Activated T-cell treated with anti-CD3 and anti-CD28 coated beads for 4 hours (primary cell): ENCODE measurements around the gene ZNF84.

Source experiments
- DNase-seq: peaks from one replicate; pipeline ENCODE4 v3.0.0-alpha.2; 2020

The ZNF84 gene

DNA sequence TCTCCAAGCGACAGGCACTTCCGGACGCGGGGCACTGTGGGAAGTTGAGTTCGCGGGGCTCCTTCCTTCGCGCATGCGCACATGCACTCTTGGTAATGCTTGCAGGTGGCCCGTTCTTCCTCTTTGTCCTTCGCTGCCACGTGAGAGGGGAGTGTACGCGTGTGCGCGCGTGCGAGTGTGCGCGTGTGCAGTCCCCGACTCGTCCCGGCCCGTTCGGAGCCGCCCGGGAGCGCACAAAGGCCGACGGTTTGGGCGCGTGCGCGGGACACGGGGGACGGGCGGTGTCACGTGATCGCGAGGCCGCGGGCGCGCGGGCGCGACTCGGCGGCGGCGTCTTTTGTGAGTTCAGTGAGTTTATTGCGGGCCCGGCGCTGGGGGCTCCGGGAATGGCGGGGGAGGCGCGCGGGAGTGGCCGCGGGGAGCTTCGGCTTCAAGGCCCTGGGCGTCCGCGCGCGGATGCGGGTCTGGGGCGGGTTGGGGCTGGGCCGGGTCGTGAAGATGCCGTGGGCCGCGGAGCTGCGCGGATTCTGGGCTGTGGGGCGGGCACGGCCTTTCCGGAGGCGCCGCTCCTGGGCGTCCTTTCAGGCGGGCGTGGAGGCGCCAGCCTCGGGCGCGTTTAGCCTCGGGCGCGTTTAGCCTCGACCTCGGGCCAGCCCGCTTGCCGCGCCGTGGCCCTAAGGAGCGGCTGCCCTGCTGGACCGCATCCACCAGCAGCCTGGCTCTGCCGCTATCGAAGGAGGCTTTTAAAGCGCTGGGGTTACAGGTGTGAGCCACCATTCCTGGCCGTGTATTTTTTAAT lies at the start of gene ZNF84:
Gene ZNF84 (plus strand): TSS at position 303 of the 799 bp plus-strand sequence. CDS start 3,959 bp downstream, outside the sequence.
- peak; percentile 94 for DNase-seq

DNA sequence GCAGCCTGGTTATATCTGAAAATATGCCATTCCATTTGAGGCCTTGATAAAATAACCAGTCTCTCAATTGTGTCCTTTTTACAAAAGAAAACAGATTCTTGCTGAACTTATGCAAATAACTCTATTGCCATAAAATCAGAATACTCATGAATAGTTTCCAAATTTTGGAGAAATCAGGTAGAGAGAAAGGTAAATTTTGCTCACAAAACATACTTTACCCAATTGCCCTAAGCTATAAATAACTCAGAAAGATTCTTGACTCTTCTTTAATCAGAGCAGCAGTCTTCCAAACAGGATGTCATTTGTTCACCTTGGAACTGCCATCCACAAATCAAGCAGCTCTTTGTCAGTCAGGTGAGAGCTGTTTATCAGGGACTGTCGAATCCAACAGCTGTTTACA lies 38.6 kb upstream of the ZNF84 start:
- no peak for DNase-seq

DNA sequence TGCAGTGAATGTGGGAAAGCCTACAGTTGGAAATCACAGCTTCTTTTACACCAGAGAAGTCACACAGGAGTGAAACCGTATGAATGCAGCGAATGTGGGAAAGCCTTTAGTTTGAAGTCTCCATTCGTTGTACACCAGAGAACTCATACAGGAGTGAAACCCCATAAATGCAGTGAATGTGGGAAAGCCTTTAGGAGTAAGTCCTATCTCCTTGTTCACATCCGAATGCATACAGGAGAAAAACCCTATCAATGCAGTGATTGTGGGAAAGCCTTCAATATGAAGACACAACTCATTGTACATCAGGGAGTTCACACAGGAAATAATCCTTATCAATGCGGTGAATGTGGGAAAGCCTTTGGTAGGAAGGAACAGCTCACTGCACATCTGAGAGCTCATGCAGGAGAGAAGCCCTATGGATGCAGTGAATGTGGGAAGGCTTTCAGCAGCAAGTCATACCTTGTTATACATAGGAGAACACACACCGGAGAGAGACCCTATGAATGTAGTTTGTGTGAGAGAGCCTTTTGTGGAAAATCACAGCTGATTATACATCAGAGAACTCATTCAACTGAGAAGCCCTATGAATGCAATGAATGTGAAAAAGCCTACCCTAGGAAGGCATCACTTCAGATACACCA lies 26.5 kb upstream of the ZNF84 start:
- no peak for DNase-seq

DNA sequence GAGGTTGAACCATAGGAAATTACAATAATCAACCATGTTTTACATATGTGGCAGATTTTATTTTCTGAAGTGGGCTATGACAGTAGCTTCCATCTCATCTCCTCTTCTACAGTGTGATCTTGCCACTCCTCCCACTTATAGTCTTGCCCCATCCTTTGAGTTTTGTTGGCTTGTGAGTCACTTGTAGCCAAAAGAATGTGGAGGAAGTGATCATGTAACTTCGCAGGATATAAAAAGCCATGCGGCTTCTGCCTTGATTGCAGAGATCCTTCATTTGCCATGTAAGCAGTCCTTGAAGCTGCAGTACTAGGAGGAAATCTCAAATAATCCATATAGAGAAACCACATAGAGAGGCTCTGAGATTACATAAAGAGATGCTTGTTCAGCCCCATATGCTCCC lies 13.7 kb upstream of the ZNF84 start:
- no peak for DNase-seq

DNA sequence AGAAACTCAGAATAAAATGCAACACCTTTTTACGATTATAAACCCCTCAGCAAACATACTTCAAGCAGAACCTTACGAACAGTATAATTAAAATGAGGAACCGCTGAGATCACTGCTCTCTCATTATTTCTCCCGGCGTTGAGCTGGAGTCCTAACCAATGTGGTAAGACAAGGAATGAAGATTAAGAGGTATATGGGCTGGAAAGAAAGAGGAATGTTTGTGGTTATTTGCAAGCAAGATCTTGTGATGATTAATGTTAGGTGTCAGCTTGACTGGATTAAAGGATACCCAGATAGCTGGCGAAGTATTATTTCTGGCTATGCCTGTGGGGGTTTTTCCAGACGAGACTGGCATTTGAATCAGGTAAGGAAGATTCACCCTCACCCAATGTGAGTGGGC lies 10.3 kb upstream of the ZNF84 start:
- DNase-seq = no peak

DNA sequence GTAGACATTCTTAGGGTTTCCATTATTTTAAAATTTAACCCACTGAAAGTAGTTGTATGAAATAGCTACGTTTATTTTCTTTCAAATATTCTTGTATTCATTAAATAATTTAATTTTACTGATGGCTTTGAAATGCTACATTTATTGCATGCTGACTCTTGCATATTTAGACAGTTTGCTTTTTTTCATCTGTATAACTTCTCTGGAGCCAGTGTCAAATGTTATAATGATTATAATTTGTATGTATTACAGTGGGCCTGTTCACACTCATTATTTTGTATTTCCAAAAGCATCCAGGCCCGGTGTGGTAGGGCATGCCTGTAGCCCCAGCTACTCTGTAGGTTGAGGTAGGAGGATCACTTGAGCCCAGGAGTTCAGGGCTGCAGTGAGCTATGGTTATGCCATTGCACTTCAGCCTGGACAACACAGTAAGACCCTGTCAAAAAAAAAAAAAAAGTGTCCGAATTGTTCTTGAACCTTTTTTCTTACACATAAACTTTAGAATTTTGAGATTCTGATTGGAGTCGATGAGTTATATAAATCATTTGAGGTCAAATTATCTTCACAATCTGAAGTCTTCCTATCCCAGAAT lies 905 bp downstream of the ZNF84 start:
- DNase-seq = no peak

DNA sequence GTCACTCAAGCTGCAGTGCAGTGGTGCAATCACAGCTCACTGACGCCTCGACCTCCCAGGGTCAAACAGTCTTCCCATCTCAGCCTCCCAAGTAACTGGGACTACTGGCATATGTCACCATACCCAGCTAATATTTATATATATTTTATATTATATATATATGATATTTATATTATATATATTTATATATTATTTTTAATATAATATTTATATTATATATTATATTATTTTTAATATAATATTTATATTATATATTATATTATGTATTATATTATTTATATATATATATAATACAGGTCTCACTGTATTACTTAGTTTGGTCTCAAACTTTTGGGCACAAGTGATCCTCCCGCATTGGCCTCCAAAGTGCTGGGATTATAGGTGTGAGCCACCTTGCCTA lies 9.4 kb downstream of the ZNF84 start:
- DNase-seq = no peak

DNA sequence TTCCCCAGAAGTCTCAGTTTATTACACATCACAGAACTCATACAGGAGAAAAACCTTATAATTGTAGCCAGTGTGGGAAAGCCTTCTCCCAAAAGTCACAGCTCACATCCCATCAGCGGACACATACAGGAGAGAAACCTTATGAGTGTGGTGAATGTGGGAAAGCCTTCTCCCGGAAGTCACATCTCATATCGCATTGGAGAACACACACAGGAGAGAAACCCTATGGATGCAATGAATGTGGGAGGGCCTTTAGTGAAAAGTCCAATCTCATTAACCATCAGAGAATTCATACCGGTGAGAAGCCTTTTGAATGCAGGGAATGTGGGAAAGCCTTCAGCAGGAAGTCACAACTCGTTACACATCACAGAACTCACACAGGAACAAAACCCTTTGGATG lies 20.1 kb downstream of the ZNF84 start:
- no peak for DNase-seq

DNA sequence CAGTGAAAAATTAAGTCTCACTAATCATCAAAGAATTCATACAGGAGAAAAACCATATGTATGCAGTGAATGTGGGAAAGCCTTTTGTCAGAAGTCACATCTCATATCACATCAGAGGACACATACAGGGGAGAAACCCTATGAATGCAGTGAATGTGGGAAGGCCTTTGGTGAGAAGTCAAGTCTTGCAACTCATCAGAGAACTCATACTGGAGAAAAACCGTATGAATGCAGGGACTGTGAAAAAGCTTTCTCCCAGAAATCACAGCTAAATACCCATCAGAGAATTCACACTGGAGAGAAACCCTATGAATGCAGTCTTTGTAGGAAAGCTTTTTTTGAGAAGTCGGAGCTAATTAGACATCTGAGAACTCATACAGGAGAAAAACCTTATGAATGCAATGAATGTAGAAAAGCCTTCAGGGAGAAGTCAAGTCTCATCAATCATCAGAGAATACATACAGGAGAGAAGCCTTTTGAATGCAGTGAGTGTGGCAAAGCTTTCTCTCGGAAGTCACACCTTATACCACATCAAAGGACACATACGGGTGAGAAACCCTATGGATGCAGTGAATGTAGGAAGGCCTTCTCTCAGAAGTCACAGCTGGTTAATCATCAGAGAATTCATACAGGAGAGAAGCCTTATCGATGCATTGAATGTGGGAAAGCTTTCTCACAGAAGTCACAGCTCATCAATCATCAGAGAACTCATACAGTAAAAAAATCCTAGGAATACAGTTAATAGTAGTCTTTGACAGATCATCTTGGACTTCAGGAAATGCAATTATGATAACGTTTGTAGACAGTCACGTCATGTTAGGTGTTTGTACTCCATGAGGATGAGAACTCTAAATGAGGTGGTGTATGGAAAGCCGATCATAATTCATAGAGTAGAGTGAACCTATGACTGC lies 21.1 kb downstream of the ZNF84 start:
- DNase-seq = no peak

DNA sequence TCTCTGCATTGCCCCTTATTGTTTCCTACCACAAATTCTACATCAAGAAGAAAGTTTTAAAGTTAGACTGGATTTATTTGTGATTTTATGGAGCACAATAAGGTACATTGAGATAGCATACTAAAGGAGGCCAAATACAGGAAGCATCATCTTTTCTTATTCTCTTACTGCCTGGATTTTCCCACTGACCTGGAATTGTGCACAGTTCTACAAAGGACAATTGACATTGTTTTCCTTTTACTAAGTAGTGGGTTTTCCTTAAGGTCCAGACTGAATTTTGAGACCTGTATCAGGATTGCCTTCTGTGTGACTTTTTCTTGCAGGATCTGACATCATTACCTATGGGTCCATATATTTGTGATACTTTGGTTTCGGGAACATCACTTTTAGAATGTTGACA lies 24.6 kb downstream of the ZNF84 start:
- no peak for DNase-seq

DNA sequence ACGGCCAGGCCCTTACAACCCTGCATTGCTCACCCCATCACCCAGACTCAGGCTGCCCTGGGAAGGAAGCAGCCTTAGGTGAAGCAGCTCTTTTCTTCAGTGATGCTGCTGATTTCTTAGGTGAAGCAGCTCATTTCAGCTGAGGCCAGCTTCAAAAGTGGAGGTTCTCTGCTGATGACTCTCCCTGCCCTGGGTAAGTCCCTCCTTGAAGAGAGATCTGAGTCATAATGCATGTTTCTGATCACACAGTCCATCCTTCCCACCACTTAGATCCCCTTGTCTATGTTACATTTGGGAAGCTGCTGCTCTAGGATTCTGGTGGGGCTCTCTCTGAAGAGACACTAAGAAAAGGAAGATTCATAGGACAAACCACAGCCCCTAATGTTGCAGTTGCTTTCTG lies 26.2 kb downstream of the ZNF84 start:
- no peak for DNase-seq

DNA sequence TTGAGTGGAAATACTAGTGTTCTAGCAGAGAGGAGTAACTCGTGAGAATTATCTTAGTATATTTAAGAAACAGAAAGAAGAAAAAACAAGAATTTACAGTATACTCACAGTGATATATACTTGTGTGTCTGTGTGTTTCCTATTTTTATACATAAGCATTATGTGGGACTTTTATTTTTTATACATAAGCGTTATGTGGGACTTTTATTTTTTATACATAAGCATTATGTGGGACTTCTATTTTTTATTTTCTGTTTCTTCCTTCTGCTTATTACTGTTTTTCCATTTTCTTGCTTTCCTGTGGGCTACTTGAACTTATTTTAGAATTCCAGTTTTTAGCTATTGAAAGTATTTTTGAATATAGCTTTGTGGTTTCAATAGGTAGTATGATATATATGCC lies 36.5 kb downstream of the ZNF84 start:
- no peak for DNase-seq

DNA sequence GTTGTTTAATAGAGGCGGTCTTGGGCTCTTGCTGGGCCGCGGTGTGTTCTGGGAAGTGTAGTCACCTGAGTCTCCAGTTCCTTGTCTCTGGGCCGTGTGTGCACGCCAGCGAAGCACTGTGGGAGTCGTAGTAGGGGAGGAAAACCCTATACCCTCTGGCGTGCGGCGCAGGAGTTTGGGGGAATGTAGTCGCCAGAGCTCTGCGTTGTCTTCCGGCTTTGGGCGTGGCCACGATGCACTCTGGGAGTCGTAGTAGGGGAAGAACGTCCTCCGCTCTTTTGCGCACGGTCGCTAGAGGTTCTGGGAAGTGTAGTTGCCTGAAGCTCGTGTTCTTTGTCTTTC lies 42.7 kb downstream of the ZNF84 start:
- peak; percentile 92 for DNase-seq

DNA sequence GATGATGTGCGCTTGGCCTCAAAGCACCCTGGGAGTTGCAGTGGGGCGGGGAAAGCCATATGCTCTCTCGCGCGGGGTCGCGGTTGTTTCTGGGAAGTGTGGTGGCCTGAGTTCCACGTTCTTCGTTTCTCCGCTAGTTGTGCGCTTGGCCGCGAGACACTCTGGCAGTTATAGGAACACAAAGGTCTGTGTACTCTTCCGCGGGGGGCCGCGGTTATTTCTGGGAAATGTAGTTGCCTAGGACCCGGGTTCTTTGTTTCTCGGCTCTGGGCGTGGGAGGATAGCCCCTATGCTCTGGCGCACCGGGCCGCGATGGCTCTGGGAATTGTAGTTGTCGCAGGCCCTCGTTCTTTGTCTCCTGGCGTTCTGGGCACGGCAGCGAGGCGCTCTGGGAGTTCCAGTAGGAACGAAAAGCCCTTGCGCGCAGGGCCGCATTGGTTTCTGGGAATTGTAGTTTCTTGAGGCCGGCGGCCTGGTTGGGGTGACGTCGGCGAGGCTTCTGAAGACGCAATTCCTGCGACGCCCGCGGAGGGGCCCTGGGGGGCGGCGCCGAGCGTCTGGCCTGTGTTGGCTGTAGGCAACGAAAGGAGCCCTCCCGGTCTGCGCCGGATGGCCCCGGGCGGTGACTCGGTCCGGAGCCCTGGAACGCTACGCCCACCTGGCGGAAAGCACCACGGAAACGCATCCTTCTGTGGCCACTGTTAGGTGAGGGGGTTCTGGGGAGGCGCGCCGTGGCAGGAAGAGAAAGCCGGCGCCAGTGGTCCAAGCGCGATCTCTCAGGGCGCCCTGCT lies 43.3 kb downstream of the ZNF84 start, which contains the start of gene ZNF140:
Gene ZNF140 (plus strand): TSS at position 556 of the 791 bp plus-strand sequence. CDS start 398 bp downstream, outside the sequence.
- peak; percentile 90 for DNase-seq

DNA sequence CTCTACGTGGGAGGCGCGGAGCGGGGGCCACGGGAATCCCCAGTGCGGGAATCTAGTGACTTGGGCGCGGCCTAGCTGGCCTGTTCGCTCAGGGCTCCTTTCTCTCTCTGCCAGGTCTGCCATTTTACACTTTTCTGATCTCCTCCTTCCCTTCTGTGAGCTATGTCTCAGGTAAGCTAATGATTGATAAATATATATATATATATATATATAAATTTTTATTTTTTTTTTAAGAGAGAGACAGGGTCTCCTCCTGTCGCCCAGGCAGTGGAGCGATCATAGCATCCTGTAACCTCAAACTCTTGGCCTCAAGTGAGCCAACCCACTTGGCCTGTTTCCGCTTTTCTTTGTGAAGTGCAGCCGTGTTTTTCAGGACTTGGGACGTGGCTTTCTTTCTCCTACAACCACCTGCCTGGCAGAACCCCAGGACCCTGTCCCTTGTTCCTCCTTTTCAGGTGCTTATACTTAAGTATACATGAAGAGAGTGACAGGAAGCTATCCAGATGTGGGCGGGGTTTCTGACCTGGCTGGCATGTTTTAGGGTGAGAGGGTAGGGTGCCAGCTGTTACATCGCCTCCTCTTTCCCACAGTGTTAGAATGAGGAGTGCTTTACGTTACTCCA lies 44.0 kb downstream of the ZNF84 start:
- DNase-seq = no peak

DNA sequence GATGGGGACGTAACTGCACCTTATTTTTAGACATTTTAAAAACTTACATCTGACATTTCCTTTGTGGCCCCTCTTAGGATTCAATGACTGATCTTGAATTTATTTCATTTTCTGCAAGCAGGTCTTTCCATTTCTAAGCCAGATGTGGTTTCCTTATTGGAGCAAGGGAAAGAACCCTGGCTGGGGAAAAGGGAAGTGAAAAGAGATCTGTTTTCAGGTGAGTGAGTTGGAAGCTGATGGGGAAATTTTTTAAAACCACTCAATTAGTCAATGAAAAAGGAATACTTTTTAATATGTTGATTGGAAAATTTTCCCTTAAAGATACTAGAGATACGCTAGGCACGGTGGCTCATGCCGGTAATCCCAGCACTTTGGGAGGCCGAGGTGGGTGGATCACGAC lies 46.0 kb downstream of the ZNF84 start:
- no peak for DNase-seq

DNA sequence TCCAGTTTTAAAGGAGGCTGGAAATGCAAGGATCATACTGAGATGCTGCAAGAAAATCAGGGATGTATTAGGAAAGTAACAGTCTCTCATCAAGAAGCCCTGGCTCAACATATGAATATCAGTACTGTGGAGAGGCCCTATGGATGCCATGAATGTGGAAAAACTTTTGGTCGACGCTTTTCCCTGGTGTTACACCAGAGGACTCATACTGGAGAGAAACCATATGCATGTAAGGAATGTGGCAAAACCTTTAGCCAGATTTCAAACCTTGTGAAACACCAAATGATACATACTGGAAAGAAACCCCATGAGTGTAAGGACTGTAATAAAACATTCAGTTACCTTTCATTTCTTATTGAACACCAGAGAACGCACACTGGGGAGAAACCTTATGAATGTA lies 68.3 kb downstream of the ZNF84 start:
- DNase-seq = no peak

DNA sequence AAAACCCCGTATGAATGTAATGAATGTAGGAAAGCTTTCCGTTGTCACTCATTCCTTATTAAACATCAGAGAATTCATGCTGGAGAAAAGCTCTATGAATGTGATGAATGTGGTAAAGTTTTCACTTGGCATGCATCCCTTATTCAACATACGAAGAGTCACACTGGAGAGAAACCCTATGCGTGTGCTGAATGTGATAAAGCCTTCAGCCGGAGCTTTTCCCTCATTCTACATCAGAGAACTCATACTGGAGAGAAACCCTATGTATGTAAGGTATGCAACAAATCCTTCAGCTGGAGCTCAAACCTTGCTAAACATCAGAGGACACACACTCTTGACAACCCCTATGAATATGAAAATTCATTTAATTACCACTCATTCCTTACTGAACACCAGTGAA lies 68.9 kb downstream of the ZNF84 start:
- DNase-seq = no peak

DNA sequence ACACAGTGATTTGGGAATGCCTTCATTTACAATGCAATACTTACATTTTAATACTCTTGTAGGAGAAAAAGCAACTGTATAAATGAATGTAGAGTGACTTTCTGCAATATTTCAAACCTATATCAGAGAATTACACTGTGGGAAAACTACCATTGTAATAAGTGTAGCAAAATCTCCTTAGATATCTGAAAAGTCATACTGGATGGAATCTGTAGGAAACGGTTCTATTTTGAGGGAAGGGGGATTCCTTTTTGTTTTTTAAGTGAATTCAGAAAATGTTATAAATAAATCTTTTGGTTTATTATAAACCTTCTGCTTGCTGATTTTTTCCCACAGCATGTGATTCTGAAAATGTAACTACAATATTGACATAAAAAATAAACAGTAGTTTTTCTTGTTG lies 69.8 kb downstream of the ZNF84 start:
- DNase-seq = no peak

DNA sequence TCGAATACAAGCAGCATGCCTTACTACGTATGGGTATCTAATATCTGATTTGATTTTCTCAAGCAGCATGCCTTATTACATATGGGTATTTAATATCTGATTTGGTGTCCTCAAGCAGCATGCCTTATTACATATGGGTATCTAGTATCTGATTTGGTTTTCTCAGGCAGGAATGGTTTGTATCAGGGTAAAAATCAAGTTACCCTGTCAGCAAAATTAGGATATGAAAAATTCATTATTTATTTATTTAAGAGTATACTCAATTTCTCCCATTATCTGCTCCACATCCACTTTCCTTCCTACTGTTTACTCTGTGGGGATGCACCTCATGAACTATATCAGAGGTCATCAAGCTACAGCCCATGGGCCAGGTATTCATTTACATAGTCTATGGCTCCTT lies 70.8 kb downstream of the ZNF84 start:
- DNase-seq = no peak
